ENCODE results near the gene LARP4. TPM values are rescaled to one million over a fixed set of nuclear protein-coding genes. Genes with fewer than 3 reads are reported as not detected.

LARP4 gene
- total and polyA plus RNA-seq, 2 donors (not counting 3 experiments of a cell fraction or from before 2014, with no cell fraction given) = 8.9 to 69.6 TPM

- FAIRE-seq = no peak
- H3K4me2 ChIP-seq (ENCODE audit: insufficient read depth, low read length) = no peak overlapping the region
- H3K36me3 ChIP-seq (ENCODE audit: control insufficient read depth in 2 of 2, extremely low read depth in 1 of 2, insufficient read depth in 2 of 2, low read length in 2 of 2) = no peaks in the 10 kb centered on the region
Observed at GRCh38 chr12:50353404-50353803, 47.3 kb upstream of the LARP4 start.

More at GRCh38 chr12:50353404-50353803, 47.3 kb upstream of the LARP4 start:
- H3K27me3 ChIP-seq (ENCODE audit: control insufficient read depth in 2 of 2, insufficient read depth in 2 of 2, low read length in 2 of 2) = no peaks in the 10 kb centered on the region
- no peaks in the 10 kb centered on the region for H3K79me2 ChIP-seq (ENCODE audit: control insufficient read depth, insufficient read depth, low read length)
- no TSS peak for BruUV-seq (replicated peaks)
- H3K4me1 ChIP-seq (ENCODE audit: control insufficient read depth, extremely low read depth, insufficient read depth, low read length) = peaks cover 2% of the 10 kb centered on the region
- no peak for DNase-seq (ENCODE audit: low read depth, low spot score)
- H3K9me3 ChIP-seq (replicated peaks; ENCODE audit: control insufficient read depth, insufficient read depth, low read length) = no peaks in the 10 kb centered on the region
- H3K4me3 ChIP-seq (replicated peaks in 1 of 3; ENCODE audit: insufficient read depth in 1 of 3, low read depth in 1 of 3, low read length in 3 of 3) = no peak overlapping the region
- no peak overlapping the region for H3K9ac ChIP-seq (replicated peaks; ENCODE audit: extremely low read depth, insufficient read depth, low read length)
- CTCF ChIA-PET = interaction anchor here (1.0 kb wide), 1 partner anchor 11 kb away, joined by 3 read pairs; no protein-coding TSS in a partner anchor
- H2AFZ ChIP-seq (ENCODE audit: low read depth, low read length) = no peak overlapping the region
- H4K20me1 ChIP-seq (replicated peaks; ENCODE audit: control insufficient read depth, extremely low read depth, insufficient read depth, low read length) = no peaks in the 10 kb centered on the region
- H3K27ac ChIP-seq (ENCODE audit: insufficient read depth, low read depth, low read length) = no peak overlapping the region
- TF ChIP-seq POLR2AphosphoS5 (IDR thresholded peaks at IDR 0.05; ENCODE audit: insufficient read depth, low read depth, low read length) (no peak), POLR2A (IDR thresholded peaks at IDR 0.05; ENCODE audit: low read depth, low read length) (no peak), GATA2 (IDR thresholded peaks at IDR 0.05; ENCODE audit: insufficient read depth, insufficient read length, low read depth, low read length) (no peak), JUN (IDR thresholded peaks at IDR 0.05; ENCODE audit: borderline replicate concordance, insufficient read depth, insufficient read length, low read depth) (no peak), MAX (IDR thresholded peaks at IDR 0.05; ENCODE audit: insufficient read depth, insufficient read length) (no peak), CTCF (IDR thresholded peaks at IDR 0.05; ENCODE audit: extremely low read depth in 1 of 2, insufficient read depth in 1 of 2, low read depth in 1 of 2, low read length in 2 of 2) (no peak), EZH2 (IDR thresholded peaks at IDR 0.05; ENCODE audit: borderline replicate concordance, low read depth, low read length, severe bottlenecking) (no peak), MYC (IDR thresholded peaks at IDR 0.05; ENCODE audit: low read depth, low read length) (no peak), FOS (IDR thresholded peaks at IDR 0.05; ENCODE audit: borderline replicate concordance, insufficient read depth, low read length) (no peak)
- intact Hi-C loops (cut with micrococcal nuclease) (no loop called here), dilution Hi-C loops (cut with MboI; ENCODE audit: extremely low pct_ligation_motif_present, low sequenced_read_pairs) (no loop called here)
- H3K9me1 ChIP-seq (replicated peaks; ENCODE audit: control insufficient read depth, extremely low read depth, insufficient read depth, low read length) = no peaks in the 10 kb centered on the region
- POLR2A ChIA-PET = no interaction called here
